ENCODE data around the gene LTF. TPM values are rescaled to one million over a fixed set of nuclear protein-coding genes. Genes with fewer than 3 reads are reported as not detected.
"Not testable (repeated sequence)": the region's sequence is repeated elsewhere in the genome, so short reads cannot be mapped to it uniquely, and the experiment has no call there.

Gene LTF
- total and polyA plus RNA-seq, 8 donors: 6.9 to 21.0 (median 11.2) TPM

DNA sequence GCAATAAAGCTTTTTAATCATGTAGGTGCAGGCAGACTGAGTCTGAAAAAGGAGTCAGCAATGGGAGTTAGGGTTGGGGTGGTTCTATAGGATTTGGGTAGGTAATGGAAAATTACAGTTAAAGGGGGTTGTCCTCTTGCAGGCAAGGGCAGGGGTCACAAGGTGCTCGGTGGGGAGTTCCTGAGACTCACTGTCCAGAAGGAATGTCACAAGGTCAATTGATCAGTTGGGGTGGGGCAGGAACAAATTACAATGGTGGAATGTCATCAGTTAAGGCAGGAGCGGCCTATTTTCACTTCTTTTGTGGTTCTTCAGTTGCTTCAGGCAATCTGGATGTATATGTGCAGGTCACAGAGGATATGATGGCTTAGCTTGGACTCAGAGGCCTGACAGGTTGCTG, 71.7 kb downstream of the LTF start:
- FAIRE-seq (no peak), ATAC-seq (no peak)
- WGBS, 2 donors: 72% methylated on average over 2 of the region's 2 CpGs

GRCh38 chr3:46391526-46391925, 73.2 kb downstream of the LTF start:
- ATAC-seq; H3K4me1 ChIP-seq; H3K27ac ChIP-seq; FAIRE-seq; H3K9me3 ChIP-seq; H3K4me3 ChIP-seq; H3K27me3 ChIP-seq; DNase-seq; H3K36me3 ChIP-seq; intact Hi-C loops (cut with DNase I): not testable (repeated sequence)
- 84 to 88% methylated on average over 5 of the region's 5 CpGs for WGBS, 2 donors

More for the DNA sequence above, 71.7 kb downstream of the LTF start:
- Histone ChIP-seq H3K4me1 (no peaks in the 10 kb centered on the region), H3K27ac (no peak overlapping the region), H3K4me3 (no peak overlapping the region), H3K27me3 (no peaks in the 10 kb centered on the region), H3K36me3 (no peaks in the 10 kb centered on the region), H3K9me3 (no peaks in the 10 kb centered on the region)
- DNase-seq: no peak
- TF ChIP-seq CTCF (IDR thresholded peaks at IDR 0.05): no peak
- intact Hi-C loops (cut with DNase I): no loop called here

DNA sequence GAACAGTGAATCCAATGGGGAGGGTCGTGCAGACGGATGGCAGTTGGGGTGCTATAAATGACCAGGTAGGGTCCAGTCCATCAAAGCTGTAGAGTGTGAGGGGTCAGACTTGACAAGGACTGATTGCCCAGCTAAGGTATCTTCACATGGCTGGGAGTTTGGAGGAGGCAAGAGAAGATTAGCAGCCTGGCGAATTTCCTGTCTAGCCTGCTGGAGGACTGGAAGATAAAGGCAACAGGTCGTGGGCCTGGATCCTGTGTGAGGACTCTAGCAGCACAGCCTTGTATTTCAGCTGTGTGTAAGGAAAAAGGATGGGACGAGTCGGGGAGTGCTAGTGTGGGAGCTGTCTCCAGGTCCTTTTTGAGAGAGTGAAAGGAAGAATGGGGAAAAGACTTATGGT, 75.4 kb downstream of the LTF start:
- no peaks in the 10 kb centered on the region for H3K9me3 ChIP-seq
- H3K4me1 ChIP-seq: no peaks in the 10 kb centered on the region
- TF ChIP-seq CTCF (IDR thresholded peaks at IDR 0.05): no peak
- WGBS, 2 donors: 73 to 78% methylated on average over 6 of the region's 6 CpGs
- ATAC-seq (no peak), FAIRE-seq (no peak), DNase-seq (no peak)
- no peak overlapping the region for H3K4me3 ChIP-seq
- intact Hi-C loops (cut with DNase I): no loop called here
- no peak overlapping the region for H3K27ac ChIP-seq
- no peaks in the 10 kb centered on the region for H3K36me3 ChIP-seq
- H3K27me3 ChIP-seq: no peaks in the 10 kb centered on the region

DNA sequence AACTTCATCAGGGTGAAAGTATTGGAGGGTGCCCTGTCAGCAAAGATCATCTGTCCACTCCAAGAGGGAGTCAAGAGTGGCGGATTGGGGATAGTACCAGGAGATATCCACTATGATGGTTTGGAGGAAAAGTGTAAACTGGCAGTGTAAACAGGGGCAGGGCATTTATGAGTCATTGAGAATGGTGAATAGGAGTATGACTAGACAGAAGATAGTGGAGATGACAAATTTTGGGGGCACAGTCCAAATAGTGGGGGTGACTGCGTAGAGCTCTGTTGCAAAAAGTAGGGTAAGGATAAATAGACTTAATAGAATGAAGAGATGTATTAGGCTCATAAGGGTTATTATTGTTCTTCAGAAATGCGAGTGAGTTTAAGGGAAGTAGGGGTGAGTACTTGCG, 75.9 kb downstream of the LTF start:
- DNase-seq; H3K9me3 ChIP-seq; FAIRE-seq; H3K27ac ChIP-seq; H3K4me3 ChIP-seq; H3K36me3 ChIP-seq; H3K27me3 ChIP-seq; intact Hi-C loops (cut with DNase I); H3K4me1 ChIP-seq; ATAC-seq: not testable (repeated sequence)
- 86 to 97% methylated on average over 4 of the region's 4 CpGs for WGBS, 2 donors

DNA sequence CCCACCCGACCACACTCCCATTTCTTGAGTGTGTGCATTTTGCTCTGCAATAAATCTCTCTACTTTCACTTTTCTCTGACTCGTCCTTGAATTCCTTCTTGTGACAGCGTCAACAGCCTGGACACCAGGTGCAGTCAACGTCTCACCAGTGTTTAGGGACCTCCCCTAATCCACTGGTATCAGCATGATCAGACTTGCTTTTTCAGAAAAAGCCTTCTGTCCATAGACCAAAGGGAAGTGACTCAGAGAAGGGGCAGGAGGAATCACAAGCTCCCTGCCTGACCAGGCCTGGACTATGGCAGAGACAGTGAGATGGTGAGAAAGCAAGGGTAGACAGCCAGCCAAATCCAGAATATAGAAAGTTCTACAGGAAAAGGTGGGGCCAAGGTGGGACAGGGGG, 78.5 kb downstream of the LTF start:
- WGBS, 2 donors: 16% methylated on average over 4 of the region's 4 CpGs
- FAIRE-seq (no peak), DNase-seq (no peak), ATAC-seq (peak in 3 of 4 donors; percentile 35 to 83 (median 75))
- Histone ChIP-seq H3K36me3 (no peaks in the 10 kb centered on the region), H3K9me3 (no peaks in the 10 kb centered on the region), H3K27me3 (no peaks in the 10 kb centered on the region), H3K27ac (no peak overlapping the region), H3K4me1 (no peaks in the 10 kb centered on the region), H3K4me3 (no peak overlapping the region)
- TF ChIP-seq CTCF (IDR thresholded peaks at IDR 0.05): no peak
- intact Hi-C loops (cut with DNase I): no loop called here

Other genes with a start within 250 kb of the LTF start
- gene CCR3, start 222.4 kb downstream of the LTF start, total RNA-seq: under 1 TPM in 1 of 6 donors, not detected in 5; 0.22 TPM
- gene CCR3, start 222.4 kb downstream of the LTF start, polyA plus RNA-seq: not detected
- 1 to 10 TPM in 2 of 6 donors, under 1 TPM in 4; 0.14 to 3.5 (median 0.54) TPM for gene CCR2, start 110.8 kb downstream of the LTF start, total RNA-seq
- under 1 TPM; 0.15 to 0.23 TPM for gene CCR2, start 110.8 kb downstream of the LTF start, polyA plus RNA-seq
- 1 to 10 TPM in 2 of 6 donors, under 1 TPM in 4; 0.12 to 2.0 (median 0.61) TPM for gene CCR5, start 94.0 kb downstream of the LTF start, total RNA-seq
- gene CCR5, start 94.0 kb downstream of the LTF start, polyA plus RNA-seq: under 1 TPM; 0.16 to 0.27 TPM
- 1 to 10 TPM in 2 of 6 donors, under 1 TPM in 4; 0.24 to 2.2 (median 0.91) TPM for gene CCRL2, start 57.6 kb downstream of the LTF start, total RNA-seq
- under 1 TPM; 0.75 to 0.80 TPM for gene CCRL2, start 57.6 kb downstream of the LTF start, polyA plus RNA-seq
- not detected for gene RTP3, start 33.1 kb upstream of the LTF start, total RNA-seq
- not detected for gene RTP3, start 33.1 kb upstream of the LTF start, polyA plus RNA-seq
- gene LRRC2, start 101.4 kb upstream of the LTF start, total RNA-seq: 1 to 10 TPM in 4 of 6 donors, under 1 TPM in 2; 0.61 to 2.2 (median 1.3) TPM
- under 1 TPM; 0.46 to 0.85 TPM for gene LRRC2, start 101.4 kb upstream of the LTF start, polyA plus RNA-seq
- gene FAM240A, start 147.6 kb upstream of the LTF start, total RNA-seq: not detected
- gene FAM240A, start 147.6 kb upstream of the LTF start, polyA plus RNA-seq: not detected
- 10 to 100 TPM in 3 of 6 donors, 1 to 10 TPM in 3; 7.8 to 21.2 (median 9.7) TPM for gene ALS2CL, start 228.8 kb upstream of the LTF start, total RNA-seq
- gene ALS2CL, start 228.8 kb upstream of the LTF start, polyA plus RNA-seq: 10 to 100 TPM; 44.8 to 61.1 TPM
- gene TMIE, start 236.5 kb upstream of the LTF start, total RNA-seq: under 1 TPM in 5 of 6 donors, not detected in 1; 0.08 to 0.31 (median 0.13) TPM
- gene TMIE, start 236.5 kb upstream of the LTF start, polyA plus RNA-seq: under 1 TPM; 0.42 to 0.52 TPM

Data from pancreas (tissue), 10 donors.